Measurements from ENCODE around the gene HRAS.
"Not testable (repeated sequence)": the region's sequence is repeated elsewhere in the genome, so short reads cannot be mapped to it uniquely, and the experiment has no call there.

Gene HRAS

DNA sequence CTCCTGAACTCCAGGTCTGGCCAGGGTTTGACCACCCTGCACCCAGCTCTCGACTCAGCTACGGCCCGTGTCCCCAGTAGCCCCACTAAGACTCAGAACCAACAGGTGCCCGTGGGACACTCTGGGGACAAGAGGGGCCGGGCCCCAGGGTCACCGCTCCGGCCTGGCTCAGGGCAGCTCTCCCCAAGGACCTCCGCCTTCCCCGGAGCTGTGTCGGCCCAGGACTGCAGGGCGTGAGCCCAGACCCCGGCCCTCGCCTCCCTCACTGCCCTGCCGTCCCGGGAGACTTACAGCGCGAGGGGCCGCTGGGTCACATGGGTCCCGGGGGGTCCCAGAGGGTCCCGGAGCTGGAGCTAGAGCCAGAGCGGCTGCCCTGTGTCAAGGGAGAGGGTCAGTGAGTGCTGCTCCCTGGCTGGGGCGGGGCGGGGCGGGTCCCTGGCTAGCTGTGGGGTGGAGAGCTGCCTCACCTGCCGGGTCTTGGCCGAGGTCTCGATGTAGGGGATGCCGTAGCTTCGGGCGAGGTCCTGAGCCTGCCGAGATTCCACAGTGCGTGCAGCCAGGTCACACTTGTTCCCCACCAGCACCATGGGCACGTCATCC is 2.3 kb downstream of the HRAS start:
- no peak for DNase-seq (ENCODE audit: low read depth)

DNA sequence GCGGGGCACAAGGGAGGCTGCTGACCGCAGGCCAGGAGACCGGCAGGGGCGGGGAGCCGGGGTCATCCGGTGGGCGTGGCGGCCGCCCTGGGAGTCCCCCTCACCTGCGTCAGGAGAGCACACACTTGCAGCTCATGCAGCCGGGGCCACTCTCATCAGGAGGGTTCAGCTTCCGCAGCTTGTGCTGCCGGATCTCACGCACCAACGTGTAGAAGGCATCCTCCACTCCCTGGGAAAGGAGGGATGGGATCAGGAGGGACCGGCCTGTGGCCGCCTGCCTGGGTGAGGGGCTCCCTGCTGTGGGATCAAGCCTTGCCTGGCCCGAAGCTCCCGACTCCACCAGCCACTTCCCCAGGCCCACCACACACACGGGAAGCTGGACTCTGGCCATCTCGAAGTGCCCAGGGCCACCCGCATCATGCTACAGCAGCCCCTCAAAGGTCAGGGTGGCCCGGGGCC is 2.8 kb downstream of the HRAS start:
- DNase-seq (ENCODE audit: low read depth) = no peak

DNA sequence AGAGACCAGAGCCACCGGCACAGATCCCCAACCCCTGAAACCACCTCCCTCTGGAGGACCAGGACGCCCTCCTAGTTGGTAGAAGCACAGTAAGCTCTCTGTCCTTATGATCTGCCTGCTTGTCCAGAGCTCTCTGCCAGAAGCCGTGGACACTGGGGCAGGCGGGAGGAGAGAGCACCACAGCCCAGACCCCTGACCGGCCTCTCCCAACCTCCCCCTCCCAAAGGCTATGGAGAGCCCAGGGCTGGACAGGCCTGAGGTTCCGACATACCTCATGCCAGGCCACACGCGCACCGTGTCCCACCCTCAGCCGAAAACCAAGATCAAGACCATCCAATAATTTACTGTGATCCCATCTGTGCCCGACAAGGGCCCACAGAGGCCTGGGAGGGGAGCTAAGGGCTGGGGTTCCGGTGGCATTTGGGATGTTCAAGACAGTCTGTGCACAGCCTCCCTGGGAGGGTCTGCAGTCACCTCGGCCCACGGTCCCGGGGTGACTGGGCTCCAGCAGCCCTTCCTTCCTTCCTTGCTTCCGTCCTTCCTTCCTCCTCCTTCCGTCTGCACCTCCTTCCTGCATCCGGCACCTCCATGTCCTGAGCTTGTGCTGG is 3.4 kb downstream of the HRAS start:
- no peak for DNase-seq (ENCODE audit: low read depth)

DNA sequence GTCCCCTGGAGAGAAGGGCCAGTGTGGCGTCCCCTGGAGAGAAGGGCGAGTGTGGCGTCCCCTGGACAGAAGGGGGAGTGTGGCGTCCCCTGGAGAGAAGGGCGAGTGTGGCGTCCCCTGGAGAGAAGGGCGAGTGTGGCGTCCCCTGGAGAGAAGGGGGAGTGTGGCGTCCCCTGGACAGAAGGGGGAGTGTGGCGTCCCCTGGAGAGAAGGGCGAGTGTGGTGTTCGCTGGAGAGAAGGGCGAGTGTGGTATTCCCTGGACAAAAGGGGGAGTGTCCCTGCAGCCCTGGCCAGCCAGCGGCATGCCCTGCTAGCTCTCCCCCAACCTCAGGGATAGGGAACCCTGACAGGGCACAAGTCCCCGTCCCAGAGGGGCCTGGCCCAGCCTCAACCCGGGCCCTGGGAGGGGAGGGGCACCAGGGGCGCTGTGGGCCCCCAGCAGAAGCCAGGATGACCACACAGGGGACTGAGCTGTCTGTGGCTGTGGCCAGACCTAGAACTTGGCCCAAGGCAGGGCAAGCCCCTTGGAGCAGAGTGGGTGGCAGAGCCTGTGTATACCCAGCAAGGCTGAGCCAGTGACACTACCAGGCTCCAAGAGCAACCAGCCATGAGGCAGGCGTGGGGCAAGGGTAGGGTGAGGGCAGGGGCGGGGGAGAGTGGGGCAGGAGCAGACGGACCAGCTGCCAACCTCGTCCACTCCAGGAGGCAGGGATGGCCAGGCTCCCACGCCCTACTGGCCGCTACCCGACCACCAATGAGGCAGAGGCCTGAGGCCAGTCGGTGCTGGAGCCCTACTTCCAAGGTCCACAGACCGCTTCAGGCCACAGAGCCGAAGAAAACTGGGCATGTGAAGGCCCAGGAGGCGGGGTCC is 4.2 kb downstream of the HRAS start:
- DNase-seq (ENCODE audit: low read depth) = no peak

DNA sequence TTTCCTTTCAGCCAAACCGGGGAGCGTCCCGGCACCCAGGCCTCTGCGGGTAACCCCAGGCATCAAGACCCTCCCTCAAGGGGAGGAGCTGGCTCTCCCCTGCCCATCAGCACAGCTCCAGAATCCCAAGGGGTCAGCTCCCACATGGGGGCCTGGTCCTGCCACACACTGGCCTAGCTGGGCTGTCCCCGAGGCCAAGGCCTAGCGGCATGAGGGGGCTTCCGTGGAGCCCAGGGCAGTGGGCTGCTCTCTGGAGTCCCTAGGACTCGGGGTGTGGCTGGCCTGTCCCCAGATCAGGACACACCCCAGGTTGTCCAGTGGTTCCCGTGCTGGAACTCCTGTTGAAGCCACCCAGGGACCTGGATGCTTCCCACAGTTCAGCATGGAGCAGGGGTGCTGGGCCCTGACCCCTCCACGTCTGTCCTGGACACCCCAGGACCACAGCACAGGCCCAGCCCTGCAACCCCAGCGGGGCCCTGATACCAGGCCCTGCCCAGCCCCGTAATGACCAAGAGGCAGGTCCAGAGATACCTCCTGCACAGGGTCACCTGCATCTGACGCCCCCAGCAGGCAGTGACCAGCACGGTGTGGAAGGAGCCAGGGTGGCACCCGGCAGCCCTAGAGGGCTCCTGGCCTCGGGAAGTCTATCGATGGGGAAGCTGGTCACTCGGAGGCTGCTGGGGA is 5.5 kb downstream of the HRAS start:
- DNase-seq (ENCODE audit: low read depth) = no peak

DNA sequence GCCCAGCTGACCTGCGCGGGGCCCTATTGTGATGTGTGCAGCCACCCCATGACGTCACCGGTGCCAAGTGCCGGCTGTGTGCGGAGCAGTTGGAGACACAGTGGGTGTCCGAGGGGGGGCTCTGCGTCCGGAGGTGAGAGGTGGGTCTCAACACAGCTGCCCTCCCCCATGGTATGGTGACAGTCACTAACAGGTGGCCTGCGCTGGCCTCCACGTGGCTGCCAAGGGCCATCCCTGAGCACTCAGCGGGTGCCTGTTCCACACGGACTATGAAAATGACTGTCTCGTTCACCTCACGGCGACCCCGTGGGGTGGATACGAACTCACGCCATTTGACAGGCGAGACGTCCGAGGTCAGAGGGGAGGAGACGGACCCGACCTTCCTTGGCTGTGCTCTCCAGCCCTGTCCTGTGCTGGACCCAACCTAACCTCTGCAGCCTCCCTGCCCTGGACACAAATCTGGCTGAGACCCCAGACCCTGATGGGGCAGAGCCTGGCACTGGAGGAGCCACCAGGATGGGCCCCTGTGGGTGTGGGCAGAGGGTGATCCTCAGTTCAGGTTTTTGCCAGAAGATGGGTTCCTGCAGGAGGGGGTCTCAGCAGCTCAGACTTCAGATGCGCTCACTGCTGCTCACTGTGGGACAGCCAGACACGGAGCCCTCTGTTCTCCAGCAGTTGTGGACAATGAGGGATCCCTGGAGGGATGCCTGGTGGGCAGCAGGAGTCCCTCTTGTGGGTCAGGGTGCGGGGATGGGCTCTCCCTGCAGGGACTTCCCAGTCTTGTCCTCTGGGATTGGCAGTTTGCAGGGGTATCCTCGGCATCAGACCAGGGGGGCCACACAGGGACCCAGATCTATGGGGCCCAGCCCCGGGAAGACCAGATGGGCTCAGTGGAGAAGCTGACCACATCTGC is 6.3 kb downstream of the HRAS start:
- DNase-seq (ENCODE audit: low read depth) = no peak

DNA sequence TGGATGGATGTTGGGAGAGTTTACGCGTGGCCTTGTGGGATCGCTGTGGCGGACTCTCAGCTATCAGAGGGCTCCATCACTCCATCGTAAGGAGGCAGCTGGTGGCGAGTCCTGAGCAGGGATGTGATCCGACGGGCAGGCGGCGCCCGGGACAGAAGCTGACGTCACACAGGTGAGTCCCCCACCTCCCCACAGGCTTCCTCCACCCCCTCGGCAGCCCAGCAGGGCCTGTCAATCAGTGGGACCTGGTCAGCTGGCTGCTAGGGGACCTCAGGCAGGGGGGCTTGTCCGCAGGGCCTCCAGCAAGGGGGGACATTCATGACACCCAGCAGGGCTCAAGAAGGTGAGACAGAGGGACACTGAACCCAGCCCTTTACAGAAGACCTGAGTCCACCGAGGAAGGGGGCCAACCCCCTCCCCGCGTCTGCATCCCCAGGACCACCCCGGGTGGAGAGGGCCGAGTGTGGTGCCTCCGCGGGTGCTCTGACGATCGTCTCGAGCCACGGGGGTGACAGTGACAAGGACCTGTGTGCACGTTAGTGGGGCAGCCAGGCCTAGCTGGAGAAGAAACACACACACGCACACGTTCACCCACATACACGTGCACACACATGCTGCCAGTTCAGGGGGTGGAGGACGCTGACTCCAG is 7.1 kb downstream of the HRAS start:
- no peak for DNase-seq (ENCODE audit: low read depth)

DNA sequence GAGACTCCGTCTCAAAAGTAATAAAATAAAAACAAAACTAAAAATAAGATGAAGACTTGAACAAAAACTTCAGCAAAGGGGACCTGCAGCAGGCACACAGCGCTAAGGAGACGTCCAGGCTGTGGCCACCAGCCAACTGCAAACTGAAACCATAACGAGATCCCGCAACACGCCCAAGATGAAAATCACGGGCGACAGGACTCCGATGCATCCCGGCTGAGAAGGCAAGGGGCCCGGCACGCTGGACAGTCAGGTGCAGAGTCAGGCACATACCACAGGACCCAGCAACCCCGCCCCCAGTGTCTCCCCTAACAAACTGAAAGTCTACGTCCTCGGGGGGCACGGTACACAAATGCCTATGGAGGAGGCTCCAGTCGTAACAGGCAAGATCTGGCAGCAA is 9.2 kb downstream of the HRAS start:
- no peak for DNase-seq (ENCODE audit: low read depth)

DNA sequence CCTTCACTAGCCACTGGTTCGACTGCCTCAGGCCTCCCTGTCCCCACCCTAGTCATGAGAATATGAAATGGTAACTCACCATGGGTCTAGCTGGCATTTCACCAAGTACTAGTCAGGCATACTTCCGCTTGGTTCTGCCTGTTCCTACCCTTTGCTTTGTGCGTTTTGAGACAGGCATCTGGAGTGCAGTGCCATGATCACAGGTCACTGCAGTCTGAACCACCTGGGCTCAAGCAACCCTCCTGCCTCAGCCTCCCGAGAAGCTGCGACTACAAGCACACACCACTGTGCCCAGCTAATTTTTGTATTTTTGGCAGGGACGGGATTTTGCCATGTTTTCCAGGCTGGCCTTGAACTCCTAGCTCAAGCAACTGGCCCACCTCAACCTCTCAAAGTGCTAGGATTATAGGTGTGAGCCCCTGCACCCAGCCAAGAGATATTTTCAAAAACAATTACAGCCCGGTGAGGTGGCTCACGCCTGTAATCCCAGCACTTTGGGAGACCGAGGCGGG is 14.1 kb downstream of the HRAS start:
- no peak for DNase-seq (ENCODE audit: low read depth)

DNA sequence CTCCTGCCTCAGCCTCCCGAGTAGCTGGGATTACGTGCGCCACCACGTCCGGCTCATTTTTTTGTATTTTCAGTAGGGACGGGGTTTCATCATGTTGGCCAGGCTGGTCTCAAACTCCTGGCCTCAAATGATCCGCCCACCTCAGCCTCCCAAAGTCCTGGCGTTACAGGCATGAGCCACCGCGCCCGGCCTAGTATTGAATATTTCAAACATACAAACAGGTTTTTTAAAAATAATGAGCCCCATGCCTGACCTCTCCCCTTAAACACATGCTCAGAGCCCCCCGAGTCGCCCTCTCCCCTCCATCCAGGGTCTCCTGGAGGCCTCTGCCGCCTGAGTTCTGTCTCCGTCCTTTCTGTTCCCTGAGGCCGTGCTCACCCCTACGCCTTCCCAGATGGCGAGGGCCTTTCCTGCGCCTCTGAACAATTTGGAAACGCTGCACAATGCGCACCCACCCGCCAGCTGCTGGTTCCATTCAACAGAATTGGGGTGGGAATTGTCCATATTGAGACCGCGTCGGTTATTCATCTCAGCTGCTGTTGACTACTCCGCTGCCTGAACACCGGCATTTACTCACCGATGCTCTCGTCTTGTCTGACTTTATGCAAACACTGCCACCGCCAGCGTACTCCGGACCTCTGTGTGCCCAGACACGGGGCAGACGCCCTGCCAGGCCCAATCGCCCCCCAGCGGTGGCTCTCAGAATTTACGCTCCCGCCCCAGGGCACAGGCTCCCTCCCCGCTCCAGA is 14.8 kb downstream of the HRAS start:
- no peak for DNase-seq (ENCODE audit: low read depth)

DNA sequence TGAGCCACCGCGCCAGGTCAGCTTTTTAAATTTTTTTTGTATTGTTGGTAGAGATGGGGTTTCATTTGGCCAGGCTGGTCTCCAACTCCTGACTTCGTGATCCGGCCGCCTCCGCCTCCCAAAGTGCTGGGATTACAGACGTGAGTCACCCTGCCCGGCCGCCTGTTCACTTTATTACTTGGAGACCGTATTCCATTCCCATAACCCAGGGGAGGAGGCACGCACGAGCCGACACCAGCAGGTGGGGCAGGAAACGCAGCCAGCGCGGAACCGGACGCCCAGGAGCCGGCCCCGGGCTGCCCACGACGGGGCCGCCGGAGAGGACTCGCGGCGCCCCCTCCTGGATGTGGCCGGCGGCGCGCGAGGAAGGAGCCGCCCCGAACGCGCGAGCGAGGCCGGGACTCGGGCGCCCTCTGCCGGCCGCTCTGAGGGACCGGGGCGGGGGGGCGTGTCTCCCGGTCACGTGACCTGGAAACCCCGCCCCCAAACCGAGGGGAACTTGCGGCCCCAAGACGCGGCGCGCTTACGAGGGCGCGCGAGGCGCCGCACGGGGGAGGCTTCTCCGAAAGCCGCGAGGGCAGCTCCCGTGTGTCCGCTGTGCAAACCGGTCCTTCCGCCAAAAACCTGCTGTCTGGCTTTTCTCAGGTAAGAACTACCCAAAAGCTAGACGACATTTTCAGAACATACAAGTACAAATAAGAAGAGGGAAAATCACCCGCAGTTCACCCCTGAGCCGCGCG is 16.7 kb downstream of the HRAS start:
- peak; percentile 69 for DNase-seq (ENCODE audit: low read depth)

DNA sequence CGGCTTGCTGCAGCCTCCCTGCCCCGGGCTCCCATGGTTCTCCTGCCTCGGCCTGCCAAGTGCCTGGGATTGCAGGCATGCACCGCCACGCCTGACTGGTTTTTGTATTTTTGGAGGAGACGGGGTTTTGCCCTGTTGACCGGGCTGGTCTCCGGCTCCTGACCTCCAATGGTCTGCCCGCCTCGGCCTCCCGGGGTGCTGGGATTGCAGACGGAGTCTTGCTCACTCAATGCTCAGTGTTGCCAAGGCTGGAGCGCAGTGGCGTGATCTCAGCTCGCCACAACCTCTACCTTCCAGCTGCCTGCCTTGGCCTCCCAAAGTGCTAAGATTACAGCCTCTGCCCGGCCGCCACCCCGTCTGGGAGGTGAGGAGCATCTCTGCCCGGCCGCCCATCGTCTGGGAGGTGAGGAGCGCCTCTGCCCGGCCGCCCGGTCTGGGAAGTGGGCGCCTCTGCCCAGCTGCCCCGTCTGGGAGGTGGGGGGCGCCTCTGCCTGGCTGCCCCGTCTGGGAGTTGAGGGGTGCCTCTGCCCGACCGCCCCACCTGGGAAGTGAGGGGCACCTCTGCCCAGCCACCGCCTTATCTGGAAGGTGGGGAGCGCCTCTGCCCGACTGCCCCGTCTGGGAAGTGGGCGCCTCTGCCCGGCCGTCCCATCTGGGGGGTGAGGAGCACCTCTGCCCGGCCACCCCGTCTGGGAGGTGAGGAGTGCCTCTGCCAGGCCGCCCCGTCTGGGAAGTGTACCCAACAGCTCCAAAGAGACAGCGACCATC is 18.3 kb downstream of the HRAS start:
- DNase-seq (ENCODE audit: low read depth) = not testable (repeated sequence)

DNA sequence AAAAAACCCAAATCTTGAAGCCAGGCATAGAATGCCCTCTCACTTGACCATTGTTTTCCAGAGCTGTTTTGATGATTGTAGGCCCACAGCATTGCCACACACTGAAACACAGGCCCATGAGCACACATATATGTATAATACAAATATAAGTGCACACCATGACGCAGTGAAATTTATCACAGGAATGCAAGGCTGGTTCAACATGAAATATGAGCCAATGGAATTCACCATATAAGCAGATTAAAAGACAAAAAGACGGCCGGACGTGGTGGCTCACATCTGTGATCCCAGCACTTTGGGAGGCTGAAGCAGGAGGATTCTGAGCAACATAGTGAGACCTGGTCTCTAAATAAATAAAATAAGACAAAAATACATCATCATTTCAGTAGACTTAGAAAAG is 19.0 kb downstream of the HRAS start:
- no peak for DNase-seq (ENCODE audit: low read depth)

DNA sequence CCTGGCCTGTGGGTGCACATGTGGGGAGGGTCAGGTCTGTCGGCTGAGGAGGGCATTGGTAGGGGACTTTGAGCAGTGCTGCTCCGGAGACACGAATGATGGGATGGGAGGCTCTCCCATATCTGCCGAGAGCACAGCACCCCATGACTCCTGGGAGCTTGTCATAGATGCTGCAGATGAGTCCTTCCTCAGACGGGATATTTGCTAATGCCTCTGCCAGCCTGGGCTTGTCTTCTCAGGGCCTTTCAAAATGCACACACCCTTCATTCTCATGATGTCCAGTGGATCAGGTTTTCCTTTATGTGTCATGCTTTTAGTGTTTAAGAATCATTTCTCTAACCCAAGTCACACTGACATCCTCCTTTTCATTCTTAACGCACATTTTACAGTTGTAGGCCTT is 20.2 kb downstream of the HRAS start:
- no peak for DNase-seq (ENCODE audit: low read depth)

DNA sequence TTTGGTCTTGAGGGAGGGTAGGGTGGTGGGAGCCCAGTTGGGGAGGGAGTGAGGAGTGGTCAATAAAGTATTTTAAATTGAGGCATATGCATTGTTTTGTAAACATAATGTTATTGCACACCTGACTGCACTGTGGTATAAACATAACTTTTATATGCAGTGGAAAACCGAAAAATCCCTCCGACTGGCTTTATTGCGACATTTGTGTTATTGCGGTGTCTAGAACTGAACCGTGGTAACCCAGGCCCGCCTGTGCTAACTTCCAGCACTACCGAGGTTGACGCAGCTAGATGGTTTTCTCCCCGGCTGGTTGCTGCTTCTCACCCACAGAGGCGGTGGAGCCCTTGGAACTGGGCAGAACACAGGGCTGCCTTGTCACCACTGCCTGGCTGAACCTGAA is 20.8 kb downstream of the HRAS start:
- DNase-seq (ENCODE audit: low read depth) = no peak

DNA sequence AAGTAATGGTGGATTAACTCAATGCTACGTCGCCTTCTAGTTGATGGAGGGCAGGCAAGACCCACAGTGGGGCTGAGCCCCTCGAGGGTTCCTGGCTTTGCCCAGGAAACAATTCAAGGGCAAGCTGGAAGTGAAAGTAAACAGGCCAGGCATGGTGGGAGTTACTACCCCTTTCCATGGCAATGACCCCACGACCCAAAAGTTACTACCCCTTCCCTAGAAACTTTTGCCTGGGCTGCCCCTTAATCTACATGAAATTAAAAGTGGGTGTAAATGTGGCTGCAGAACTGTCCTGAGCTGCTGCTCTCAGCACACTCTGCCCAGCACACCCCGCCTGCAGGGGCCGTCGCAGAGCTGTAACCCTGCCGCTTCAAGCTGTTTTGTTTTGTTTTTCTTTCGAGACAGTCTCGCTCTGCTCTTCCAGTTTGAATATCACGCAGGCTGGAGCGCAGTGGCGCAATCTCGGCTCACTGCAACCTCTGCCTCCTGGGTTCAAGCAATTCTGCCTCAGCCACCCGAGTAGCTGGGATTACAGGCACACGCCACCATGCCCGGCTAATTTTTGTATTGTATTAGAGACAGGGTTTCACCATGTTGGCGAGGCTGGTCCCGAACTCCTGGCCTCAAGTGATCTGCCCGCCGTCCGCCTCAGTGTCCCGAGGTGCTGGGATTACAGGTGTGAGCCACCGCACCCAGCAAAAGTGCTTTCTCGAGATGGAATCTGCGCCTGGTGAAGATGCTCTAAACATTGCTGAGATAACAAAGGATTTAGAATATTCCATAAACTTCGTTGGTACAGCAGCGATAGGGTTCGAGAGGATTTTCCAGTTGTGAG is 22.4 kb downstream of the HRAS start:
- no peak for DNase-seq (ENCODE audit: low read depth)

DNA sequence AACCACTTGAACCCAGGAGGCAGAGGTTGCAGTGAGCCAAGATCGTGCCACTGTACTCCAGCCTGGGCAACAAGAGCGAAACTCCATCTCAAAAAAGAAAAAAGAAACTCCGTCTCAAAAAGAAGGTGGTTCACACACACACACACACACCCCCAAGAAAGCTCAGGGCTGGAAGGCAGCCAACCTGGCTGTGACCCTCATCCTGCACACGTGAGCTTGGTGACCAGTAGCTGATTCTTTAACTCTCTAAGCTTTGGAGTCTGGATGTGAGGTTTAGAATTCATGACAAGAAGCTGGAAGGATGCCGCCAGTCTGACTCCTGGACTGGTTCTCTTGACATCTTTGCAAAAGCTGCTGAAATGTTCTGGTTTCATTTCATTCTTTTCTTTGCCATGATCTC is 26.4 kb downstream of the HRAS start:
- DNase-seq (ENCODE audit: low read depth) = no peak

All from CMK (cell line).